Spleen (tissue), 11 donors: ENCODE data around the gene RACGAP1. TPM values are rescaled to one million over a fixed set of nuclear protein-coding genes. Genes with fewer than 3 reads are reported as not detected.

Experiments
- DNase-seq: peaks from one replicate; pipeline ENCODE4 v3.0.0-alpha.2; 2020
- H3K27ac ChIP-seq, 8 donors: fragments of 200-600 bp; sonication (generic) in 7 of 8; 1 replicate in 4 of 8; 2 replicates in 4 of 8; pipeline versions ENCODE4 v1.5.0 to v1.8.0; 2016 to 2021; ENCODE audit warnings: inconsistent platforms in 4 of 8, mild to moderate bottlenecking in 4 of 8, moderate library complexity in 1 of 8
- H3K27me3 ChIP-seq, 7 donors: fragments of 200-600 bp; sonication (generic) in 6 of 7; replicated peaks in 1 of 7; 1 replicate in 4 of 7; 2 replicates in 3 of 7; pipeline versions ENCODE4 v1.5.0 to v1.8.0; 2016 to 2021; ENCODE audit warnings: inconsistent platforms in 3 of 7, mild to moderate bottlenecking in 1 of 7
- H3K36me3 ChIP-seq, 6 donors: fragments of 200-600 bp; sonication (generic) in 5 of 6; 1 replicate in 4 of 6; 2 replicates in 2 of 6; pipeline versions ENCODE4 v1.5.0 to v1.8.0; 2016 to 2021; ENCODE audit warnings: inconsistent platforms in 2 of 6
- H3K4me1 ChIP-seq, 6 donors: fragments of 200-600 bp; sonication (generic) in 5 of 6; 1 replicate in 3 of 6; 2 replicates in 3 of 6; pipeline versions ENCODE4 v1.5.0 to v1.8.0; 2016 to 2021; ENCODE audit warnings: inconsistent platforms in 3 of 6
- H3K4me3 ChIP-seq, 8 donors: fragments of 200-600 bp; sonication (generic) in 7 of 8; 1 replicate in 4 of 8; 2 replicates in 4 of 8; pipeline versions ENCODE4 v1.5.0 to v1.8.0; 2016 to 2021; ENCODE audit warnings: inconsistent platforms in 4 of 8, mild to moderate bottlenecking in 4 of 8, moderate library complexity in 2 of 8
- H3K9me3 ChIP-seq, 8 donors: fragments of 200-600 bp; sonication (generic) in 7 of 8; 1 replicate in 4 of 8; 2 replicates in 4 of 8; pipeline versions ENCODE4 v1.5.0 to v1.8.0; 2016 to 2021; ENCODE audit warnings: inconsistent platforms in 4 of 8
- CTCF ChIP-seq, 11 experiments: fragments of 200-600 bp in 7 of 11; fragments of 450-650 bp in 4 of 11; sonication (generic) in 4 of 11; IDR thresholded peaks in 8 of 11; conservative IDR thresholded peaks in 3 of 11; 1 replicate in 7 of 11; 2 replicates in 4 of 11; pipeline versions ENCODE4 v1.4.0 to v1.8.0; 2016 to 2021; ENCODE audit warnings: antibody characterized with exemption in 11 of 11, inconsistent platforms in 4 of 11, mild to moderate bottlenecking in 1 of 11
- POLR2A ChIP-seq, 3 donors: fragments of 450-650 bp; IDR thresholded peaks; one replicate each; pipeline ENCODE4 v1.5.1; 2017; ENCODE audit warnings: antibody characterized with exemption in 3 of 3, mild to moderate bottlenecking in 1 of 3
- POLR2AphosphoS5 ChIP-seq, 3 donors: sonication (generic); formaldehyde crosslinking; IDR thresholded peaks; one replicate each; pipeline ENCODE4 v1.5.1; 2017; ENCODE audit warnings: antibody characterized with exemption in 3 of 3
- WGBS, 5 donors: extraction: QIAGEN DNeasy Blood & Tissue Kit in 3 of 5; methylation state at CpG; one replicate each; pipeline versions ENCODE4 v1.1.5 to v1.1.7; 2013 to 2018; 5-methylcytosine and 5-hydroxymethylcytosine counted together
- intact Hi-C: fragments of 100-400 bp; cut with DNase I; formaldehyde crosslinking; loops from one replicate; pipeline ENCODE4 v1.15.0; 2023; ENCODE audit warnings: low total_unique reads
- polyA plus RNA-seq, 3 donors: library from polyadenylated mRNA; stranded (reverse); fragments of 200-250 nt; gene quantifications; one replicate each; pipeline ENCODE4 v1.2.1, GENCODE V29; 2013
- total RNA-seq, 7 donors: library from RNA; depleted of rRNA in 3 of 7; stranded (reverse); fragments of >200 nt in 3 of 7; fragmentation: NEBNext Ultra II Directional in 4 of 7; extraction: Animal tissue kit (Norgen Biotek cat#: 25700) in 4 of 7; gene quantifications; one replicate each; pipeline versions ENCODE4 v1.1.0 to v1.2.1, GENCODE V29; 2016 to 2021
- donor health status: healthy with polysubstance abuse.
- donor health status: DM: no; HTN: no; CAD: no; lungs with moderate emphysema.
- donor health status: DM: no; HTN: no; CAD: no.
- donor health status: Bipolar disorder and iron deficiency.
- donor health status: healthy.
- donor health status: DM: no; HTN: no; CAD: no.
- donor health status: DM: yes; HTN: yes; CAD: no.

RACGAP1 gene
- total and polyA plus RNA-seq, 10 donors = 3.4 to 21.1 (median 9.4) TPM

DNA sequence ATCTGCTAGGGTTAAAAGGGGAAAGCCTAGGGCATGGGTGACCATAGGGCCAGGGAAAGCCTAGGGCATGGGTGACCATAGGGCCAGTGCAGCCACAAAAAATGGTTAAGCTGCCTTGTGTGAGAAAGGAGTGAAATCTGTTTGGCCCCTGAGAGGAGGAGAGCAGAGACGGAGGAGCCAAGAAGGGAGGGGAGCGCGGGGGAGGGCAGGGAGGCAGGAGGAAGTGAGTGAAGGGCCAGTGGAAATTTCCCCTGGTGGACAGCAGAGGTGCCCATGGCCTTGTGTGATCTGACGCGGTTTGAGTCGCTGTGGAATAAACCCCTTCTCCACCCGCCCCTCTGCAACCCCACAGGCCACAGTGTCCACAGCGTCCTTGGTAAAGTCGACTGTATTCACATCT is 53.2 kb downstream of the RACGAP1 start:
- Histone ChIP-seq H3K36me3 (no peaks in the 10 kb centered on the region), H3K4me3 (no peak overlapping the region), H3K27ac (no peak overlapping the region), H3K9me3 (no peaks in the 10 kb centered on the region), H3K27me3 (peaks cover 0 to 54% (median 18%) of the 10 kb centered on the region in 7 donors), H3K4me1 (peaks cover 7 to 22% (median 9%) of the 10 kb centered on the region in 6 donors)
- 64 to 83% (median 72%) methylated on average over 9 of the region's 9 CpGs for WGBS, 5 donors
- no peak for DNase-seq
- TF ChIP-seq POLR2A (IDR thresholded peaks at IDR 0.05) (no peak), POLR2AphosphoS5 (IDR thresholded peaks at IDR 0.05) (no peak), CTCF (IDR thresholded peaks at IDR 0.05 in 8 of 11, conservative IDR thresholded peaks at IDR 0.05 in 3 of 11) (no peak)
- intact Hi-C loops = no loop called here

DNA sequence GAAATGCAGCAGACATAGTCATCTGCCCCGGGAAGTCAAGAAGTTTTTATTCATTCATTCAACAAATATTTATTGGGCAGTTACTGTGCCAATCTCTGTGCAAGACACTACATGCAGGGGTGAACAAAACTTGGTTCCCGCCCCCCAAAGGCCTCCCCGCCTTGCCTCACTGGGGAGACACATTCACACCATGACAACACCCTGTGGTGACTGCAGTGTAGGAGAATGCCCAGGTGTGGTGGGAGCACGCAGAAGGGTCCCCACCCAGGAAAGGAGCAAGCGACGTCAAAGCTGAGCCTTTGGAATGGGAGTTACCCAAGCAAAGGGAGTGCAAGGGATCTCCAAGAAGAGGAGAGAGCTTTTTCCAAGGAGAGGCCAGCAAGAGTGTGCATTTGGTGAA is 54.2 kb downstream of the RACGAP1 start:
- 79 to 91% (median 87%) methylated on average over 6 of the region's 6 CpGs for WGBS, 5 donors
- H3K36me3 ChIP-seq = no peaks in the 10 kb centered on the region
- no peak for DNase-seq
- TF ChIP-seq CTCF (IDR thresholded peaks at IDR 0.05 in 8 of 11, conservative IDR thresholded peaks at IDR 0.05 in 3 of 11) = no peak
- no peak for TF ChIP-seq POLR2A (IDR thresholded peaks at IDR 0.05)
- TF ChIP-seq POLR2AphosphoS5 (IDR thresholded peaks at IDR 0.05) = no peak
- H3K9me3 ChIP-seq = no peaks in the 10 kb centered on the region
- intact Hi-C loops = no loop called here
- H3K4me1 ChIP-seq = peaks cover 7 to 29% (median 13%) of the 10 kb centered on the region in 6 donors
- no peak overlapping the region for H3K4me3 ChIP-seq
- peaks cover 0 to 64% (median 19%) of the 10 kb centered on the region in 7 donors for H3K27me3 ChIP-seq
- no peak overlapping the region for H3K27ac ChIP-seq

DNA sequence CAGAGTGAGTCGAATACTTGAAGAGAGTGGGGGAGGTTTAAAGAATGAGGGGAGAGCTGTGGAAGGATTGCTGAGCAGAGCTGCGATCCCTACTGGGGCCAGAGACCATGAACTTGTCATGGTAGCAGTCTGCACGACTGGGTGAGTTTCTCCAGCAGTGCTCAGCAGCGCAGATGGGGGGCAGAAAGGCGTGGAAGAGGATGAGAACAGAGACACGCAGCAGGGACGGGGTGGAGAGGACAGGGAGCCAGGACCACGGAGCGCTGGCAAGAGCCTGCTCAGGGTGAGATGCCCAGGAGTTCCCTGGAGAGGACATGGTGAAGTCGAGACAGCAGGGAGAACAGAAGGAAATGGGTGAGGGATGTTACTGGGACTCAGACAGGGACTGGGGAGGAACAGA is 54.6 kb downstream of the RACGAP1 start:
- TF ChIP-seq CTCF (IDR thresholded peaks at IDR 0.05 in 8 of 11, conservative IDR thresholded peaks at IDR 0.05 in 3 of 11) = no peak
- TF ChIP-seq POLR2A (IDR thresholded peaks at IDR 0.05) = no peak
- TF ChIP-seq POLR2AphosphoS5 (IDR thresholded peaks at IDR 0.05) = no peak
- DNase-seq = no peak
- H3K27me3 ChIP-seq = peaks cover 0 to 69% (median 19%) of the 10 kb centered on the region in 7 donors
- H3K9me3 ChIP-seq = no peaks in the 10 kb centered on the region
- H3K4me3 ChIP-seq = no peak overlapping the region
- no peaks in the 10 kb centered on the region for H3K36me3 ChIP-seq
- H3K27ac ChIP-seq = no peak overlapping the region
- peaks cover 7 to 29% (median 13%) of the 10 kb centered on the region in 6 donors for H3K4me1 ChIP-seq
- intact Hi-C loops = no loop called here
- WGBS, 5 donors = 72 to 86% (median 83%) methylated on average over 10 of the region's 10 CpGs

- H3K27ac ChIP-seq = no peak overlapping the region
- H3K27me3 ChIP-seq = peaks cover 0 to 77% (median 19%) of the 10 kb centered on the region in 7 donors
- H3K36me3 ChIP-seq = no peaks in the 10 kb centered on the region
- TF ChIP-seq POLR2A (IDR thresholded peaks at IDR 0.05) = no peak
- no peak for TF ChIP-seq POLR2AphosphoS5 (IDR thresholded peaks at IDR 0.05)
- TF ChIP-seq CTCF (IDR thresholded peaks at IDR 0.05 in 8 of 11, conservative IDR thresholded peaks at IDR 0.05 in 3 of 11) = no peak
- H3K4me3 ChIP-seq = no peak overlapping the region
- peaks cover 7 to 29% (median 13%) of the 10 kb centered on the region in 6 donors for H3K4me1 ChIP-seq
- DNase-seq = no peak
- intact Hi-C loops = loop anchor here (5.0 kb wide), 1 partner anchor 87 kb away; the partner anchor contains the start of gene ASIC1
- WGBS, 5 donors = 69 to 79% (median 74%) methylated on average over 12 of the region's 12 CpGs
- H3K9me3 ChIP-seq = no peaks in the 10 kb centered on the region
These were observed 55.5 kb downstream of the RACGAP1 start for GRCh38 chr12:49969651-49970429.
